Measurements from ENCODE around the gene NTSR2.

DNA sequence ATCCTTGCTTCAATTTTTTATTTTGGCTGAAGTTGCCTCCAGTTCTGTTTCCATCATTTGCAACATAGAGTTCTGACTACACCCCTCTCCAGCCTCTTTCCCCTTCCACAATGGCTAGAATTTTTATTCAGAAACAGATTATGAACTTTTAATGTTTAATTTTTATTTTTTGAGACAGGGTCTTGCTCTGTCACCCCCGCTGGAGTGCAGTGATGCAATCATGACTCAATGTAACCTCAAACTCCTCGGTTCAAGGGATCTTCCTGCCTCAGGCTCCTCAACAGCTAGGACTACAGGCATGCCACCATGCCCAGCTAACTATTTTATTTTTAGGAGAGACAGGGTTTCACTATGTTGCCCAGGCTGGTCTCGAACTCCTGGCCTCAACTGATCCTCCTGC lies 2.8 kb downstream of the NTSR2 start:
- no peak for TF ChIP-seq CTCF (IDR thresholded peaks at IDR 0.05; ENCODE audit: low read length)
- TF ChIP-seq EZH2 (optimal IDR thresholded peaks at IDR 0.05; ENCODE audit: low read depth, low read length): no peak

All from MM.1S (cell line).